Vagina (tissue), 2 donors: Measurements from ENCODE around the gene DCTD.

Experiments used
- CTCF ChIP-seq, 3 experiments: fragments of 450-650 bp in 2 of 3; fragments of 200-600 bp in 1 of 3; sonication (generic) in 1 of 3; IDR thresholded peaks; one replicate each; pipeline ENCODE4 v1.5.1; 2017 to 2019; ENCODE audit warnings: antibody characterized with exemption in 3 of 3, mild to moderate bottlenecking in 2 of 3, moderate library complexity in 2 of 3
- POLR2A ChIP-seq, 2 donors: fragments of 450-650 bp; IDR thresholded peaks; one replicate each; pipeline ENCODE4 v1.6.1; 2017; ENCODE audit warnings: antibody characterized with exemption in 2 of 2, mild to moderate bottlenecking in 2 of 2, moderate library complexity in 2 of 2
- POLR2AphosphoS5 ChIP-seq, 2 donors: sonication (generic); formaldehyde crosslinking; IDR thresholded peaks; one replicate each; pipeline ENCODE4 v1.9.0; 2017; ENCODE audit warnings: antibody characterized with exemption in 2 of 2, mild to moderate bottlenecking in 2 of 2, low read depth in 1 of 2; ENCODE audit not compliant: insufficient read depth in 1 of 2

GRCh38 chr4:182888891-182889290, 28.3 kb downstream of the DCTD start:
- TF ChIP-seq CTCF (IDR thresholded peaks at IDR 0.05), result no peak
- TF ChIP-seq POLR2A (IDR thresholded peaks at IDR 0.05), result no peak
- no peak for TF ChIP-seq POLR2AphosphoS5 (IDR thresholded peaks at IDR 0.05; ENCODE audit: insufficient read depth in 1 of 2, low read depth in 1 of 2)
